ENCODE measurements around the gene SNF8.

Gene SNF8

GRCh38 chr17:48883171-48883570, 61.5 kb downstream of the SNF8 start:
- DNase-seq (ENCODE audit: low spot score): no peak

GRCh38 chr17:48882272-48882671, 62.4 kb downstream of the SNF8 start:
- DNase-seq (ENCODE audit: low spot score): no peak

Measured in CD4-positive, alpha-beta T cell treated with Interleukin-15 for 4 hours (primary cell).